Measurements from ENCODE around the gene MRI1.

Gene MRI1

DNA sequence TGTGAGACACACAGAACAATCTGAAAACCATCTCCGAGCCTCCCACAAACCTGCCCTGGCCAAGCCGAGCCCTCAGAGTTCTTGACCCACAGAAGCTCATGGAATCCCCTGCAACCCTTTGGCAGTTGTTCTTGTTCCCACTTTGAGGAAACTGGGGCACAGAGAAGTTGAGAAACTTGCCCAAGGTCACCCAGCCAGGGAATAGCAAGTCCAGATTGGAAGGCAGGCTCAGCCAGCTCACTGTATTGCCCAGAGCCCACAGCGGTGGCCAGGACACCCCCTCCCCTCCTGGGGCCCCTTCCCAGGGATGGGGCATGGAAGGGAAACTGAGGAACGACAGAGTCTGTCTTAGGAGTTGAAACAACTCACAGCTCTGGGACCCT lies 32.7 kb downstream of the MRI1 start:
- no peaks in the 10 kb centered on the region for H3K9me3 Mint-ChIP-seq
- peaks cover 3% of the 10 kb centered on the region for H3K27me3 Mint-ChIP-seq (ENCODE audit: low read depth, poor library complexity)
- no peak for DNase-seq
- H3K4me1 Mint-ChIP-seq = peaks cover 24% of the 10 kb centered on the region
- H3K4me3 Mint-ChIP-seq = peak overlapping the region; percentile 89
- H3K36me3 Mint-ChIP-seq (ENCODE audit: low read depth) = peaks cover 17% of the 10 kb centered on the region
- TF ChIP-seq, protein P1, sequence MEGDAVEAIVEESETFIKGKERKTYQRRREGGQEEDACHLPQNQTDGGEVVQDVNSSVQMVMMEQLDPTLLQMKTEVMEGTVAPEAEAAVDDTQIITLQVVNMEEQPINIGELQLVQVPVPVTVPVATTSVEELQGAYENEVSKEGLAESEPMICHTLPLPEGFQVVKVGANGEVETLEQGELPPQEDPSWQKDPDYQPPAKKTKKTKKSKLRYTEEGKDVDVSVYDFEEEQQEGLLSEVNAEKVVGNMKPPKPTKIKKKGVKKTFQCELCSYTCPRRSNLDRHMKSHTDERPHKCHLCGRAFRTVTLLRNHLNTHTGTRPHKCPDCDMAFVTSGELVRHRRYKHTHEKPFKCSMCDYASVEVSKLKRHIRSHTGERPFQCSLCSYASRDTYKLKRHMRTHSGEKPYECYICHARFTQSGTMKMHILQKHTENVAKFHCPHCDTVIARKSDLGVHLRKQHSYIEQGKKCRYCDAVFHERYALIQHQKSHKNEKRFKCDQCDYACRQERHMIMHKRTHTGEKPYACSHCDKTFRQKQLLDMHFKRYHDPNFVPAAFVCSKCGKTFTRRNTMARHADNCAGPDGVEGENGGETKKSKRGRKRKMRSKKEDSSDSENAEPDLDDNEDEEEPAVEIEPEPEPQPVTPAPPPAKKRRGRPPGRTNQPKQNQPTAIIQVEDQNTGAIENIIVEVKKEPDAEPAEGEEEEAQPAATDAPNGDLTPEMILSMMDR (IDR thresholded peaks at IDR 0.05) = no peak
- no peak overlapping the region for H3K27ac Mint-ChIP-seq

DNA sequence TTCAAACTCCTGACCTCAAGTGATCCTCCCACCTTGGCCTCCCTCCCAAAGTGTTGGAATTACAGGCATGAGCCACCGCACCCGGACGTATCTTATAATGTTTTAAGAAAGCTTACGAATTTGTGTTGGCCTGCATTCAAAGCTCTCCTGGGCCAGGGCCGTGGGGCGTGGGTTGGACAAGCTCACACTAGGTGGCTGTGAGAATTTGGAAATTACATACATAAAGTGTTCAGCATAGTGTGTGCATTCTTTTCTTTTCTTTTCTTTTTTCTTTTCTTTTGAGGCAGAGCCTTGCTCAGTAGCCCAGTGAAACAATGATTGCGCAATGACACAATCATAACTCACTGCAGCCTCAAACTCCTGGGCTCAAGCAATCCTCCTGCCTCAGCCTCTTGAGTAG lies 33.5 kb downstream of the MRI1 start:
- TF ChIP-seq, protein P1 (IDR thresholded peaks at IDR 0.05) = no peak
- Mint-ChIP-seq H3K27me3 (ENCODE audit: low read depth, poor library complexity) (peaks cover 3% of the 10 kb centered on the region), H3K27ac (no peak overlapping the region), H3K9me3 (no peaks in the 10 kb centered on the region), H3K36me3 (ENCODE audit: low read depth) (peaks cover 21% of the 10 kb centered on the region), H3K4me1 (peaks cover 24% of the 10 kb centered on the region), H3K4me3 (peak overlapping the region; percentile 47)
- no peak for DNase-seq

DNA sequence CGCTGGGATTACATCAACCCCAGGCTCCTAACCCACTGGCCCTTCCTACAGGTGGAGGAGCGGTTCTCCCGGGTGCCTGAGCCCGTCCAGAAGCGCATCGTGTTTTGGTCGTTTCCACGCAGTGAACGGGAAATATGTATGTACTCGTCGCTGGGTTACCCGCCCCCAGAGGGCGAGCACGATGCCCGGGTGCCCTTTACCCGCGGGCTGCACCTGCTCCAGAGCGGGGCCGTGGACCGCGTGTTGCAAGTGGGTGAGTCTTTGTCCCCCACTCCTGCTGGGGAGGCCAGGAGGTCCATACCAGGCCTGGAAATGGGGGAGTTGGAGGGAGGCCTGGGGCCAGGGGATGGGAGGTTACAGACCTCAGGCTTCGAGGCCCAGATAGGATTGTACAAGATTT lies 35.3 kb downstream of the MRI1 start:
- H3K9me3 Mint-ChIP-seq = no peaks in the 10 kb centered on the region
- TF ChIP-seq, protein P1 (IDR thresholded peaks at IDR 0.05) = no peak
- no peak overlapping the region for H3K27ac Mint-ChIP-seq
- peaks cover 3% of the 10 kb centered on the region for H3K27me3 Mint-ChIP-seq (ENCODE audit: low read depth, poor library complexity)
- H3K4me1 Mint-ChIP-seq = peaks cover 14% of the 10 kb centered on the region
- peaks cover 28% of the 10 kb centered on the region for H3K36me3 Mint-ChIP-seq (ENCODE audit: low read depth)
- no peak overlapping the region for H3K4me3 Mint-ChIP-seq
- no peak for DNase-seq

DNA sequence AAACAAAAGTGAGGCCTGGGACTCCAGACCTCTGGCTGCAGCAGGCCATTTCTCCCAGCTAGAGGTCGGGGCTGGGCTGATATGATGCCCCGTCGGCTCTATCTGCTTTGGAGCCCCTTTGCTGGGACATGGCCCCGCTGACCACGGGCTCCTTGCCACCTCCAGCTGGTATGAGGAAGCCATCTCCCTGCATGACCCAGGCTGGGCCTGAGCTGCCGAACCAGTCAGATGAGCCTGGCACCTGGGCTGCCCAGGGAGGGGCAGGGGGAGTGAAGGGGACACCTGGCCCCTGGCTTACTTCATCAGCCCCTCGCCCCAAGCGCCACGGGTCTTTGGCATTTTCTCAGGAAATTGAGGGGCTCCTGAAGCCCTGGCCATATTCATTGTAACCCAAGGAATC lies 38.7 kb downstream of the MRI1 start:
- TF ChIP-seq, protein P1 (IDR thresholded peaks at IDR 0.05) = no peak
- H3K4me1 Mint-ChIP-seq = no peaks in the 10 kb centered on the region
- no peaks in the 10 kb centered on the region for H3K9me3 Mint-ChIP-seq
- no peaks in the 10 kb centered on the region for H3K27me3 Mint-ChIP-seq (ENCODE audit: low read depth, poor library complexity)
- H3K27ac Mint-ChIP-seq = no peak overlapping the region
- H3K36me3 Mint-ChIP-seq (ENCODE audit: low read depth) = peaks cover 38% of the 10 kb centered on the region
- no peak overlapping the region for H3K4me3 Mint-ChIP-seq
- no peak for DNase-seq

DNA sequence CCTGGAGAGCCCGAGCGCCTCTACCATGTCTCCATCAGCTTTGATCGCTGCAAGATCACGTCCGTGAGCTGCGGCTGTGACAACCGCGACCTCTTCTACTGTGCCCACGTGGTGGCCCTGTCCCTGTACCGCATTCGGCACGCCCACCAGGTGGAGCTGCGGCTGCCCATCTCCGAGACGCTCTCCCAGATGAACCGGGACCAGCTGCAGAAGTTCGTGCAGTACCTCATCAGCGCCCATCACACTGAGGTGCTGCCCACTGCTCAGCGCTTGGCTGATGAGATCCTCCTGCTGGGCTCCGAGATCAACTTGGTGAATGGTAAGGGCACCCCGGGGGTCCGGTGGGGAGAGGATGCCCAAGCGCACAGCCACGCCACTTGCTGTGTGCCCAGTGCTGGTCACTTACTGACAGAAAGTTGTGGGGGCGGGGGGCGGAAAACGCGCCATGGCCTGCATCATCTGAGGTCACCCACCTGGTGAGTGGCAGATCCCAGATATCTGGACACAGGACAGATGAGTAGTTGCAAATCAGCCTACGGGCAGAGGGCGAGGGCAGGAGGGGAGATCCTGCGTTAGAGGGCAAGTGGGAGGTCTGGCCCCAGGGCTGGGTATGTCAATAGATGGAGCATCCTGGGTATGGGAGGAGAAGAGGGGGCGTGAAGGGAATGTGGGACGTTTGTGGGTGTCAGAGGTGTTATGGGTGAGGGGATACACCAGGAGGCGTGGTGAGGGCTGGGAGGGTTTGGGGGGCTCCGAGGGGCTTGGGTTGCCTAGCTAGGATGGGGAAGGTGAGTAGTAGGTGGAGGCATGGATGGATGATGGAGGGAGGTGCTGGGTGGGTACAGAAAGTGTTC lies 40.7 kb downstream of the MRI1 start:
- H3K9me3 Mint-ChIP-seq = no peaks in the 10 kb centered on the region
- H3K4me3 Mint-ChIP-seq = no peak overlapping the region
- H3K27ac Mint-ChIP-seq = no peak overlapping the region
- H3K36me3 Mint-ChIP-seq (ENCODE audit: low read depth) = peaks cover 42% of the 10 kb centered on the region
- H3K4me1 Mint-ChIP-seq = no peaks in the 10 kb centered on the region
- no peaks in the 10 kb centered on the region for H3K27me3 Mint-ChIP-seq (ENCODE audit: low read depth, poor library complexity)
- DNase-seq = peak; percentile 50
- TF ChIP-seq, protein P1 (IDR thresholded peaks at IDR 0.05) = peak; percentile 36

DNA sequence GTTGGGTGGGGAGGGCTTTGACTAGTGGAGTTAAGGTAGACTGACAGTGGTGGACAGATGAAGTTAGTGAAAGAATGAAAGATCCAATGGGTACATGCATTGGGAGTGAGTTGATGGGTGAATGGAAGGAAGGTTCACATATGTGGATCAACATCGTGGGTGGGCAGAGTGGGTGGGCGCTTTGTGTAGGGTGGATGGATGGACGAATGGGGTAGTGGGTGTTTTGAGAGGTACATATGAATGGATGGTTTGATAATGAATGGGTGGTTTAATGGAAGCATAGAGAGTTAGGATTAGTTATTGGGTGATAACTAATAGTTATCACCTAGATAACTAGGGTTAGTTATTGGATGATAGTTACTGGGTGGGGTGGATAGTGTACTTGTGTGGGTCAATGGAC lies 42.4 kb downstream of the MRI1 start:
- no peak overlapping the region for H3K27ac Mint-ChIP-seq
- H3K4me3 Mint-ChIP-seq = no peak overlapping the region
- peaks cover 40% of the 10 kb centered on the region for H3K36me3 Mint-ChIP-seq (ENCODE audit: low read depth)
- TF ChIP-seq, protein P1 (IDR thresholded peaks at IDR 0.05) = no peak
- peaks cover 2% of the 10 kb centered on the region for H3K27me3 Mint-ChIP-seq (ENCODE audit: low read depth, poor library complexity)
- no peaks in the 10 kb centered on the region for H3K9me3 Mint-ChIP-seq
- DNase-seq = no peak
- no peaks in the 10 kb centered on the region for H3K4me1 Mint-ChIP-seq

Data from nephron progenitor cell (in vitro differentiated cells).